Activated T-helper 1 cell treated with anti-CD3 and anti-CD28 coated beads, Interleukin-12 subunit alpha, Interleukin-12 subunit beta, Interleukin-2, Interleukin-4 antibody, amounts not matched to agents 30 ng/mL and 10 ng/mL and 1 ng/mL, durations not matched to agents 14 hours and 24 hours and 36 hours (primary cell): ENCODE data around the gene BEAN1. TPM values are rescaled to one million over a fixed set of nuclear protein-coding genes. Genes with fewer than 3 reads are reported as not detected.
A peak's percentile ranks its signal among the peaks of the same experiment; 100 is the strongest.

Source experiments
- DNase-seq: peaks from one replicate; pipeline ENCODE4 v3.0.0; 2021; ENCODE audit warnings: low spot score
- H3K27ac Mint-ChIP-seq: one replicate; pipeline ENCODE4 v1.8.0; 2021; ENCODE audit warnings: mild to moderate bottlenecking, mixed read lengths
- H3K27me3 Mint-ChIP-seq: one replicate; pipeline ENCODE4 v1.8.0; 2022; ENCODE audit warnings: mild to moderate bottlenecking, moderate library complexity, mixed read lengths; ENCODE audit not compliant: insufficient read depth
- H3K36me3 Mint-ChIP-seq: one replicate; pipeline ENCODE4 v1.8.0; 2021; ENCODE audit warnings: low read depth, mixed read lengths
- H3K4me1 Mint-ChIP-seq: one replicate; pipeline ENCODE4 v1.8.0; 2021; ENCODE audit warnings: low read depth, mixed read lengths
- H3K4me3 Mint-ChIP-seq: one replicate; pipeline ENCODE4 v1.8.0; 2021; ENCODE audit warnings: mild to moderate bottlenecking, moderate library complexity, mixed read lengths
- H3K9me3 Mint-ChIP-seq: one replicate; pipeline ENCODE4 v1.8.0; 2021; ENCODE audit warnings: mixed read lengths
- intact Hi-C: fragments of 100-400 bp; cut with micrococcal nuclease; formaldehyde crosslinking; loops from one replicate; pipeline ENCODE4 v1.15.1; 2024
- total RNA-seq: library from RNA; stranded (reverse); gene quantifications from 2 replicates; pipeline ENCODE4 v1.2.3, GENCODE V29; 2022

BEAN1 gene
- total RNA-seq, 1 donor from 2014 or later = not detected

DNA sequence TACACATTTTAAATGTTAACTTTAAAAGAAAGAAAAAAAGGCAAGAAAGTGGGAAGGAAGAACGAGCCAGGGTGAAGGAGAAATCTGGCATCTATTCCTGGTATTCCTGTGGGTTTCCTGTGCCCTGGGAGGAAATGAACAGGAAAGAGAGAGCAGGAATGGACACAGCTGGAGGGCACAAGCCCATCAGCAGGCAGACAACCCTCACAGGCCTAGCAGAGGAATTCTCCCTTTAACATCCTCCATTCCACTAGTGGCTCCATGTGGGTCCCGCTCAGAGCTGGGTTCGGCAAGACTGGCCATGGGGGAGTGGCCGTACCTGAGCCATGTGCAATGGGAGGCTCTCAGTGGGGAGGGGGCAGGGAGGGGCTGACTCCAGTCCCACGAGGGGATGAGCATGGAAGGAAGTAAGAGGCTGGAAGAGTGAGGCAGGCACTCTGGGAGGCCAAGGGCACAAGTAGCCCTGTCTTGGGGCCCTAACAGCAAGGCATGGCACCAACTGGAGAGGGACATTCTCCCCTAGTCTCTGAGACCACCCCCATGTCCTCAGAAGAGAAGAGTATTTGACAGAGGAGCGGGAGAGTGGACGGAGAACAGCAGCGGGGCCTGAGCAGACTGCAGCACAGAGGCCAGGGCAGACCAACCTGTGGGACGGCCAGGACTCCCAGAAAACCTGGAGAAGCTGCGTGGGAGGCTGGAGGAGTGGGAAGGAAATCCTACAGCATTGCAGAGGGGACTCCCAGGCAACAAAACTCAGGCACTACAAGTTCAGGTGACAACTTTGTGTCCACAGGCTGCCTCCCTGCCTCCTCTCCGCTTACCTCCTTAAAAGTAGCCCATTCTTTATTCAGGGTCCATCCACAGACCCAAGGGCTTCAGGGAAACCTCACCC is 92.6 kb downstream of the BEAN1 start:
- no peaks in the 10 kb centered on the region for H3K9me3 Mint-ChIP-seq

DNA sequence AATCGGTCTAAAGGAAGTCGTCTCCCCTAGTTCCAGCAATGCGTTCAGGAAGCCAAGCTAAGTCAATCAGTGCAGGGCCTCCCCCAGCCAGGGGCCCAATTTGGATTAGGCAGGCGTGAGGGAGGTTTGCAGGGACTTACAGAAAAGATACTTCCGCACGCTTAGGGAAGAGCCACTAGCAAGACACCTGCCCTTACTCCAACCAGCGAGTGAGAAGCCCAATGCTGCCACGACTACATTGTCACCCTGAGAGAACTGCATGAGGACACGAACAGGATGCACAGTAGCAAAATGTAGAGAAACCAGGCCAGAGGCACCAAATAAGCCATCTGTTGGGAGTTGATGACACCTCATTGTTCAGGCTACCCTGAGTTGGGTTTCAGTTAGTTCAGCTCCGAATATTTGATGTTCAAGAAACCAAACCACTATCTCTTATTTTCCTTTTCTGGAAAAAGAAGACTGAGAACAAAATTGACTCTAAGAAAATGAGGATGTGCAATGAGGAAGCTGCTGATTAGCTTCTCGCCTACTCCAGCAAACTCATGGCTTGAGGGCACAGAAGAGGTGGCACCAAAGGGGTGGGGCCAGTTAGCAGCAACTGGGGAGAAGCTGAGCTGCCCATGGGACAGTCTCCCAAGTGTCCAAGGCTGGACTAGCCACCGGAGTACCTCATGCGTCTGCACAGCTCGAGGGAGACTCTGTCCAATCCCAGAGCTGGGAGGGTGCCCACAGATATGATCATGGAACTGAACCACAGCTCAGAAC is 93.5 kb downstream of the BEAN1 start:
- peaks cover 94% of the 10 kb centered on the region for H3K4me1 Mint-ChIP-seq
- no peak for DNase-seq
- H3K9me3 Mint-ChIP-seq = no peaks in the 10 kb centered on the region
- H3K27me3 Mint-ChIP-seq = peaks cover 2% of the 10 kb centered on the region
- peaks cover 16% of the 10 kb centered on the region for H3K36me3 Mint-ChIP-seq
- H3K27ac Mint-ChIP-seq = peak overlapping the region; percentile 77
- no peak overlapping the region for H3K4me3 Mint-ChIP-seq
- intact Hi-C loops = loop anchor here (5.0 kb wide), 1 partner anchor 232 kb away; the partner anchor contains the start of gene DYNC1LI2

More for the DNA sequence above, 92.6 kb downstream of the BEAN1 start:
- DNase-seq = no peak
- peak overlapping the region; percentile 77 for H3K27ac Mint-ChIP-seq
- H3K4me1 Mint-ChIP-seq = peaks cover 95% of the 10 kb centered on the region
- H3K36me3 Mint-ChIP-seq = peaks cover 13% of the 10 kb centered on the region
- peaks cover 2% of the 10 kb centered on the region for H3K27me3 Mint-ChIP-seq
- intact Hi-C loops = loop anchor here (5.0 kb wide), 1 partner anchor 233 kb away; the partner anchor contains the start of gene DYNC1LI2
- H3K4me3 Mint-ChIP-seq = peak overlapping the region; percentile 3

DNA sequence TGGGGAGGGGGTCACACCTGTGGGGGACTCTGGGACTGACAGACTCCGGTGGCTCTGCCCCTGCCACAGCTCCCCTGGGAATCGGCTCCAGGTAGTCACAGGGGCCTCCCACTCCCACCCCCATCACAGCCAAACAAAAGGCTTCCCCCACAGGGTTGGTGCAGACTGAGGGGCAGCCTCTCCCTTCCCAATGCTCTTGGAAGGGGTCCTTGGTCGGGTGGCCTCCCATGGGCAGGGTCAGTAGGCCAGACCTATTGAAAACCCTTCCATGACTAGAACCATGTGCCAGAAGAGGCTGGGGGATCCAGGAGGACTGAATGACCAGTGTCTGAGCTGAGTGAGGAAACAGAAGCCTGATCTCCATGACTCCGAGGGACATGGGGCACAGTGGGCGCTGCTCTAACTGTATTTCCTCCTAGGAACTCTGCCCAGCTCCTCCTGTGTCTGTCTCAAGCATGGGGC is 94.2 kb downstream of the BEAN1 start:
- no peak for DNase-seq
- H3K9me3 Mint-ChIP-seq = no peaks in the 10 kb centered on the region
- peaks cover 21% of the 10 kb centered on the region for H3K36me3 Mint-ChIP-seq
- H3K4me1 Mint-ChIP-seq = peaks cover 94% of the 10 kb centered on the region
- intact Hi-C loops = loop anchor here (5.0 kb wide), 1 partner anchor 231 kb away; the partner anchor contains the start of gene DYNC1LI2
- H3K27ac Mint-ChIP-seq = peak overlapping the region; percentile 77
- H3K27me3 Mint-ChIP-seq = peaks cover 2% of the 10 kb centered on the region
- peak overlapping the region; percentile 53 for H3K4me3 Mint-ChIP-seq

DNA sequence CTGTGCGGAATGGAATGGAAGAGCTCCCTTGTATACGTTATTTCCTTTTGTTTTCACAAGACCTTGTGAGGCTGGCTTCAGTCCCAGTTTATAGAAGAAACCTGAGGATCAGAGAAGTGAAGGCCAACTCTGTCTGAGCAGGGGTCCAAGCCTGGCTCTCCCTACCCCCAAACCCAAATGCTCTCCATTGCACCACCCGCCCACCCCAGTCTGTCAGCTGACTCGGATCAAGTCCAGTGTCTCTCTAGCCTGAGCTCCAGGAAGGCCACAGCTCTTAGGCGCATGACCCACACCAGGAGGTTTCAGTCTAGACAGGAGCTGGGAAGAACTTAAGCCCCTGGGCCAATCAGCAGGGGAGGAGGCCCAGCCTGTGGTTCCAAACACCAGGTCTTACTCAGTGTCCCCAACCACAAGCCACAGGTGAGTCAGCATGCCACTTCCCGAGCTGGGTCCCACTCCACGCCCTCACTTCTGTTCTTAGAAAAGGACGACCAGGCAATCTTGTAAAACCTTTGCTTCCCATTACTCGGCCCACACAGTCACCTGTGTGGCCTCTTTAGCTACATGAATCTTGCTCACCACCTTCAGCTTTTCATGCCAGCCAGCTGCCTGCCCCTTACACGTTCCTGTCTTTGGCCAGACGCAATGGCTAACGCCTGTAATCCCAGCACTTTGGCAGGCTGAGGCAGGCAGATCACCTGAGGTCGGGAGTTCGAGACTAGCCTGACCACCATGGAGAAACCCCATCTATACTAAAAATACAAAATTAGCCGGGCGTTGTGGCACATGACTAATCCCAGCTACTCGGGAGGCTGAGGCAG is 95.1 kb downstream of the BEAN1 start:
- peaks cover 18% of the 10 kb centered on the region for H3K36me3 Mint-ChIP-seq
- H3K27me3 Mint-ChIP-seq = peaks cover 2% of the 10 kb centered on the region
- H3K27ac Mint-ChIP-seq = peak overlapping the region; percentile 77
- peak overlapping the region; percentile 53 for H3K4me3 Mint-ChIP-seq
- peak; percentile 88 for DNase-seq
- intact Hi-C loops = loop anchor here (1.0 to 5.0 kb wide), 5 partner anchors 14 to 230 kb away; partner anchors contain the start of gene DYNC1LI2
- peaks cover 93% of the 10 kb centered on the region for H3K4me1 Mint-ChIP-seq
- no peaks in the 10 kb centered on the region for H3K9me3 Mint-ChIP-seq

DNA sequence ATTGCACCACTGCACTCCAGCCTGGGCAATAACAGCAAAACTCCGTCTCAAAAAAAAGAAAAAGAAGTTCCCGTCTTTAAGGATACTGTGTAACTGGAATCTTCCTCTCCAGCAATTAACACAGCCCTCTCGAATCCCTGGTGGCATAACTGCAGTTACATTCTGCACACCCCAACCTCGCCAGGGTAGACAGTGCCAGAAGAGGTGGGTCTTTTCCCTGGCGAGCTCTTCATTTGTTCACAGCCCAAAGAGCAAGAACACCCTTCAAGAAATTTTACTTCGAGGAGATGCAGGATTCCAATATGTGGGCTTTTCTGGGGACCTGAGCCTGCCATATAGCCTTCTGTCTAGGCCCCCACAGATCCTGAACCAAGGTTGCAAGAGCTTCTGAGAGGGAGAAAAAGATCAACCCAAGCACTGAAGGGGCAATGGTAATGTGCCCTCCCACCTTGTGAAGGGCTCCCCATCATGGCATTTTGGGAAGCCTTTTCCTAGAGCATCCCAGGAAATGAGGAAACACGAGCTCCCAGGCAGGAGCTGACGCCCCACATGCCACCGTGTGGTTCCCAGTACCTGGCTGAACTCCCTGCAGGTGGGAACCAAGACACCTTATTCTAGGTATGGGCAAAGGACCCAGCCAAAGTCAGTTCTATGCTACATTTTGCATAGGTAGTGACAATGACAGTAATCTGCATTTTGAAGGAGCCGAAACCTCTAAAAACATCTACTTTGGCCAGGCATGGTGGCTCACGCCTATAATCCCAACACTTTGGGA is 95.9 kb downstream of the BEAN1 start:
- no peaks in the 10 kb centered on the region for H3K9me3 Mint-ChIP-seq
- H3K27ac Mint-ChIP-seq = peak overlapping the region; percentile 91
- H3K36me3 Mint-ChIP-seq = peaks cover 18% of the 10 kb centered on the region
- no peak for DNase-seq
- intact Hi-C loops = loop anchor here (1.0 to 5.0 kb wide), 5 partner anchors 15 to 229 kb away; partner anchors contain the start of gene DYNC1LI2
- H3K4me3 Mint-ChIP-seq = no peak overlapping the region
- peaks cover 2% of the 10 kb centered on the region for H3K27me3 Mint-ChIP-seq
- peaks cover 93% of the 10 kb centered on the region for H3K4me1 Mint-ChIP-seq

DNA sequence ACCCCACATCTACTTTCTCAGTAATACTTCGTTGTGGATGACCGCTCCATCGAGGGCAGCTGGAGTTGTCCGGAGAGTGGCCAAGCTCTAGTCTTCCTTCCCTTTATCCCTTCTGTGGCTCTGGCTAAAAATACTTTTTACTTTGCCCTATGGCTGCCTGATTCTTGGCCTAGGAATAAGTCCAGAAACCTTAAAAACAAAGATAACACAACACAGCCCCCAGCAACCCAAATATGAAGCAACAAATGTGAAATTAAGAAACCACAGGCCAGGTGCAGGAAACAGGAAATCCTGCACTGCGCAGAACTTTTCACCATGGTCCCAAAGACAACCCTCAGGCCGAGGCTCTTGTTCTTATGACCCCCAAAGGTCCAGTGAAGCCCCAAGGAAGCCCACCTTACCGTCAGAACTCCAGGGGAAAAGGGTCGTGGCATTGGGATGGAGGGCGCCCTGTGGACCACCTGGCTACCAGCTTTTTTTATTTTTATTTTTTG is 96.8 kb downstream of the BEAN1 start:
- peak; percentile 53 for DNase-seq
- Mint-ChIP-seq H3K27ac (peak overlapping the region; percentile 91), H3K4me1 (peaks cover 90% of the 10 kb centered on the region), H3K36me3 (peaks cover 15% of the 10 kb centered on the region), H3K4me3 (peak overlapping the region; percentile 52), H3K9me3 (no peaks in the 10 kb centered on the region), H3K27me3 (peaks cover 2% of the 10 kb centered on the region)
- intact Hi-C loops = loop anchor here (5.0 kb wide), 1 partner anchor 228 kb away; the partner anchor contains the start of gene DYNC1LI2

DNA sequence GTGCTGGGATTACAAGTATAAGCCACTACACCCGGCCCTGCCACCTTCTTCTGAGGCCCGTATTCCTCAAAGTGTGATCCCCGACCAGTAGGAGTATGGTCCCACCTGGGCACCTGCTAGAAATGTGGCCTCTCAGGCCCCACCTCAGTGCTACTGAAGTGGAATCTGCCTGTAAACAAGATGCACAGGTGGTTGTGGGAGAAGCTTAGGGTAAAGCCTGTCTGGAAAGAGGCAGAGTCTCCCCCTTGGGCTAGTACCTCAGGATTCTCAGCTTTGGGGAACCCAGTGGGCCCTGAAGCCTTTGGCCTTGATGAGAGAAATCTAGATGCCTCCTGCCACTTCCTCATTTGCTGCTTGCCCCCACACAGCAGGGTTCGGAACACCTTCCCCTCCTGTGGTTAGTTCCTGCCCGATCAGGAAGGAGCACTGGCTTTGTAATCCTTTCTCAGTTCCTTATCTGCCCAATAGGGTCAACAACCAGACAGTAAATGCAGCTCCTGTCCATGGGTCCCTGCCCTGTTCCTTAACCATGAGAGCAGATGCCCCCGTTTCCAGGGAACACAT is 97.6 kb downstream of the BEAN1 start:
- intact Hi-C loops = loop anchor here (1.0 to 5.0 kb wide), 2 partner anchors 7 to 228 kb away; partner anchors contain the start of gene DYNC1LI2
- H3K27ac Mint-ChIP-seq = peak overlapping the region; percentile 91
- H3K36me3 Mint-ChIP-seq = peaks cover 16% of the 10 kb centered on the region
- H3K4me1 Mint-ChIP-seq = peaks cover 89% of the 10 kb centered on the region
- H3K4me3 Mint-ChIP-seq = peak overlapping the region; percentile 39
- DNase-seq = no peak
- H3K27me3 Mint-ChIP-seq = peaks cover 2% of the 10 kb centered on the region
- no peaks in the 10 kb centered on the region for H3K9me3 Mint-ChIP-seq

DNA sequence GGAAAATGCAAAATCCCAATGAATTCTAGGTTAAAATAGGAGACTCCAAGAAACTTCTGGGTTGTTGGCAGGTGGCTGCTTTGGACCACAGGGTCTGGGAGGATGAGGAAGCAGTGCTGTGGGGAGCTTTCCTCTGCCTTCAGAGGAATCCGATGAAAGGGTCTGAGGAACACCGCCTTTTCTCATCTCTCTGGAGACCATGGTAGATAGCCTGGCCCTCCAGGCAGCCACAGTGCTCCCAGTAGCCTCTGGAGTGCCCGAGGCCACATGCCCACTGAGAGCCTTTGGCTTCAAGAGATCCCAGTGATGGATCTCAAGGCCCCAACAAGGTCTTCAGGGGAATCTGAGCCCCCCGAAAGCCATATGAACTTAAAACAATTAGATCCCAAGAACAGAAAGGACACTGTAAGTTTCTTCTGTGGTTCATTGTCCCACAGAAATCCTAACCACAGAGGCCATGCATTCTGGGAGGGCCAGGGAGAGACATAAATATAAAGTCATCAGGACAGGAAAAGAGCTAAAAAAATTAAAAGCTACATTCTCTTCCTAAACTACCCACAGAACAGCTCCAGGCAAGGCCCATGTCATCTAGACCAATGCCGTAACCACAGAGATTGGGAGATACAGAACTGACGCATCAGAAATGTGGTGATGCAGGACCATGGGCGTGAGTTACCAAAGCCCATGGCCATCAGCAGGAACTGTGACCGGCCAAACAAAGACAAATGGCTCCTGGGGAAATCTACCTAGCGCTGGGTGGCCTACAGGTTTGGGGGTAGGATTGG is 98.5 kb downstream of the BEAN1 start:
- H3K27me3 Mint-ChIP-seq = peaks cover 2% of the 10 kb centered on the region
- no peak for DNase-seq
- no peaks in the 10 kb centered on the region for H3K9me3 Mint-ChIP-seq
- intact Hi-C loops = loop anchor here (1.0 kb wide), 1 partner anchor 8 kb away; no protein-coding TSS in a partner anchor
- no peak overlapping the region for H3K4me3 Mint-ChIP-seq
- H3K36me3 Mint-ChIP-seq = peaks cover 15% of the 10 kb centered on the region
- H3K4me1 Mint-ChIP-seq = peaks cover 87% of the 10 kb centered on the region
- H3K27ac Mint-ChIP-seq = peak overlapping the region; percentile 61

DNA sequence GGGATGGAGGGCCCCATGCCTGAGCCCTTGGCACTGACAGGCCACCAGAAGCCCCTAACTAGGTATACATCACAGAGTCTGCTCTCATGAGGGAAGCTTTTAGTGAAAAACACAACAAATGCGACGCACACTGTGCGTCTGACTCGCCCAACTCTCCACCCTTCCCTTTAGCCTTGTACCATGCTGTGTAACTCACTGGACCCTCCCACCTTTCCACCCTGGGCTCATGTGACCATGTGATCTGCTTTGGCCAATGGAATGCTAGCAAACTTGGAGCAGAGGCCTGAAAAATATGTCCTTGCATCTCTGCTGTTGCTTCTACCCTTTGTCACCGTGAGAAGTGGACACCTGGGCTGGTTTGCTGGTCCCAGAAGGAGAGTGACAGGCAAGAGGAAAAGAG is 101.2 kb downstream of the BEAN1 start:
- no peaks in the 10 kb centered on the region for H3K9me3 Mint-ChIP-seq
- no peaks in the 10 kb centered on the region for H3K27me3 Mint-ChIP-seq
- no peak overlapping the region for H3K4me3 Mint-ChIP-seq
- intact Hi-C loops = no loop called here
- H3K27ac Mint-ChIP-seq = no peak overlapping the region
- DNase-seq = no peak
- H3K4me1 Mint-ChIP-seq = peaks cover 60% of the 10 kb centered on the region
- H3K36me3 Mint-ChIP-seq = peaks cover 18% of the 10 kb centered on the region

DNA sequence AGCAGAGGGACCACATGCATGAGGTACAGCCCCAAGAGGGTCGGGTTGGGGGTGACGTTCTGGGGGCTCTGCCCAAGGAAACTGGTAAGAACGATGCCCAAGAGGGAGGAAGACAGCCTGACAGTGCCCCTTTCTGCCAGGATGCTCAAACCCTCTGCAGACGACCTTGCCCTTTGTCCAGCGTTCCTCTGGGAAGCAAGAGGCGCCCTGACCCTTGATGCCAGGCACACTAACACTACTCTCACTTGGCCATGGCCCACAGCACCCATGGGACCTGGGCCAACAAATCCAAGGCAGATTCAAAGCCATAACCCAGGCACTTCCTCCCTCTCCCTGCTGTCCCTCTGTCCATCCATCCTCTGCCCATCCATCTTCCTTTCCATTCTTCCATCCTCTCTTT is 102.4 kb downstream of the BEAN1 start:
- Mint-ChIP-seq H3K36me3 (peaks cover 20% of the 10 kb centered on the region), H3K4me3 (no peak overlapping the region), H3K4me1 (peaks cover 50% of the 10 kb centered on the region), H3K27me3 (no peaks in the 10 kb centered on the region), H3K27ac (peak overlapping the region; percentile 4), H3K9me3 (no peaks in the 10 kb centered on the region)
- intact Hi-C loops = no loop called here
- DNase-seq = no peak
